ENCODE measurements around the gene LRRC32. TPM values are rescaled to one million over a fixed set of nuclear protein-coding genes. Genes with fewer than 3 reads are reported as not detected.

LRRC32 gene
- total RNA-seq, 1 donor from 2014 or later: 25.8 TPM

- POLR2A ChIA-PET: no interaction called here
- DNase-seq: no peak
- peaks cover 7% of the 10 kb centered on the region for H3K27me3 Mint-ChIP-seq
- no peaks in the 10 kb centered on the region for H3K36me3 Mint-ChIP-seq (ENCODE audit: low read depth)
- intact Hi-C loops (cut with micrococcal nuclease): no loop called here
- H3K9me3 Mint-ChIP-seq: no peaks in the 10 kb centered on the region
- no peaks in the 10 kb centered on the region for H3K4me1 Mint-ChIP-seq
- H3K4me3 Mint-ChIP-seq: no peak overlapping the region
- TF ChIP-seq CTCF (IDR thresholded peaks at IDR 0.05): no peak
- H3K27ac Mint-ChIP-seq: no peak overlapping the region
- CTCF ChIA-PET: interaction anchor here (1.2 kb wide), 1 partner anchor 9 kb away, joined by 3 read pairs; no protein-coding TSS in a partner anchor
- no peak for ATAC-seq (ENCODE audit: low read depth)
These were observed 24.1 kb upstream of the LRRC32 start for GRCh38 chr11:76694664-76695063.

- no peaks in the 10 kb centered on the region for H3K4me1 Mint-ChIP-seq
- H3K27me3 Mint-ChIP-seq: peaks cover 12% of the 10 kb centered on the region
- no peaks in the 10 kb centered on the region for H3K9me3 Mint-ChIP-seq
- no peak overlapping the region for H3K27ac Mint-ChIP-seq
- ATAC-seq (ENCODE audit: low read depth) (no peak), DNase-seq (no peak)
- no peak overlapping the region for H3K4me3 Mint-ChIP-seq
- TF ChIP-seq CTCF (IDR thresholded peaks at IDR 0.05): no peak
- ChIA-PET CTCF (interaction anchor here (1.2 kb wide), 1 partner anchor 9 kb away, joined by 3 read pairs; no protein-coding TSS in a partner anchor), POLR2A (no interaction called here)
- H3K36me3 Mint-ChIP-seq (ENCODE audit: low read depth): no peaks in the 10 kb centered on the region
- intact Hi-C loops (cut with micrococcal nuclease): no loop called here
These were observed 23.3 kb upstream of the LRRC32 start for GRCh38 chr11:76693806-76694205.

GRCh38 chr11:76692956-76693355, 22.4 kb upstream of the LRRC32 start:
- ATAC-seq (ENCODE audit: low read depth) (no peak), DNase-seq (no peak)
- peaks cover 14% of the 10 kb centered on the region for H3K27me3 Mint-ChIP-seq
- no peak for TF ChIP-seq CTCF (IDR thresholded peaks at IDR 0.05)
- CTCF ChIA-PET: no interaction called here
- POLR2A ChIA-PET: no interaction called here
- intact Hi-C loops (cut with micrococcal nuclease): no loop called here
- no peak overlapping the region for H3K27ac Mint-ChIP-seq
- no peaks in the 10 kb centered on the region for H3K36me3 Mint-ChIP-seq (ENCODE audit: low read depth)
- no peaks in the 10 kb centered on the region for H3K9me3 Mint-ChIP-seq
- H3K4me3 Mint-ChIP-seq: no peak overlapping the region
- H3K4me1 Mint-ChIP-seq: no peaks in the 10 kb centered on the region

GRCh38 chr11:76691655-76692054, 21.1 kb upstream of the LRRC32 start:
- TF ChIP-seq CTCF (IDR thresholded peaks at IDR 0.05): no peak
- intact Hi-C loops (cut with micrococcal nuclease): no loop called here
- Mint-ChIP-seq H3K9me3 (no peaks in the 10 kb centered on the region), H3K36me3 (ENCODE audit: low read depth) (no peaks in the 10 kb centered on the region), H3K4me1 (peaks cover 7% of the 10 kb centered on the region), H3K27me3 (peaks cover 14% of the 10 kb centered on the region), H3K27ac (no peak overlapping the region), H3K4me3 (no peak overlapping the region)
- no peak for ATAC-seq (ENCODE audit: low read depth)
- POLR2A ChIA-PET: interaction anchor here (0.6 kb wide), 1 partner anchor 350 kb away, joined by 6 read pairs; no protein-coding TSS in a partner anchor
- CTCF ChIA-PET: interaction anchor here (0.7 kb wide), 1 partner anchor 93 kb away, joined by 3 read pairs; no protein-coding TSS in a partner anchor
- DNase-seq: no peak

- H3K27ac Mint-ChIP-seq: no peak overlapping the region
- H3K27me3 Mint-ChIP-seq: peaks cover 14% of the 10 kb centered on the region
- no peaks in the 10 kb centered on the region for H3K9me3 Mint-ChIP-seq
- ATAC-seq (ENCODE audit: low read depth) (no peak), DNase-seq (no peak)
- no peaks in the 10 kb centered on the region for H3K36me3 Mint-ChIP-seq (ENCODE audit: low read depth)
- ChIA-PET POLR2A (no interaction called here), CTCF (no interaction called here)
- intact Hi-C loops (cut with micrococcal nuclease): no loop called here
- no peak overlapping the region for H3K4me3 Mint-ChIP-seq
- no peak for TF ChIP-seq CTCF (IDR thresholded peaks at IDR 0.05)
- peaks cover 17% of the 10 kb centered on the region for H3K4me1 Mint-ChIP-seq
These were observed 20.2 kb upstream of the LRRC32 start for GRCh38 chr11:76690736-76691135.

All from activated B cell treated with CpG ODN at 0.5 μM for 24 hours (primary cell).